HepG2 (cell line): Measurements from ENCODE around the gene SMAD3. TPM values are rescaled to one million over a fixed set of nuclear protein-coding genes. Genes with fewer than 3 reads are reported as not detected.

Source experiments
- BHLHE40 ChIP-seq: IDR thresholded peaks from 2 replicates; pipeline ENCODE4 v1.6.1; 2011; ENCODE audit warnings: low read length, improper control_type of control experiment
- BRD4 ChIP-seq: sonication (generic); formaldehyde crosslinking; IDR thresholded peaks from 2 replicates; pipeline ENCODE4 v1.4.0; 2020; ENCODE audit warnings: missing genetic modification reagents
- CAMTA2 ChIP-seq: sonication (generic); formaldehyde crosslinking; IDR thresholded peaks from 2 replicates; pipeline ENCODE4 v1.4.0; 2020; ENCODE audit warnings: mild to moderate bottlenecking, missing genetic modification reagents, borderline replicate concordance
- CEBPG ChIP-seq: IDR thresholded peaks from 2 replicates; pipeline ENCODE4 v1.6.1; 2016
- ETV5 ChIP-seq: IDR thresholded peaks from 2 replicates; pipeline ENCODE4 v1.6.1; 2018; ENCODE audit warnings: missing biosample characterization, missing genetic modification reagents, inconsistent platforms, borderline replicate concordance
- HNRNPUL1 ChIP-seq: fragments of 200-400 bp; formaldehyde crosslinking; IDR thresholded peaks from 2 replicates; pipeline ENCODE4 v1.6.1; 2017; ENCODE audit warnings: low read depth, mild to moderate bottlenecking, low read length, moderate library complexity
- IRX3 ChIP-seq: sonication (generic); formaldehyde crosslinking; IDR thresholded peaks from 2 replicates; pipeline ENCODE4 v1.8.1; 2023; ENCODE audit warnings: mild to moderate bottlenecking, low read depth, missing genetic modification reagents, borderline replicate concordance
- JARID2 ChIP-seq: sonication (generic); formaldehyde crosslinking; IDR thresholded peaks from 2 replicates; pipeline ENCODE4 v1.8.1; 2023; ENCODE audit warnings: missing genetic modification reagents, inconsistent platforms; ENCODE audit not compliant: insufficient replicate concordance
- NFE2L1 ChIP-seq: sonication (generic); formaldehyde crosslinking; IDR thresholded peaks from 2 replicates; pipeline ENCODE4 v1.4.0; 2020; ENCODE audit warnings: missing genetic modification reagents, mild to moderate bottlenecking, borderline replicate concordance
- NR1H2 ChIP-seq: sonication (generic); formaldehyde crosslinking; IDR thresholded peaks from 2 replicates; pipeline ENCODE4 v1.8.1; 2022; ENCODE audit warnings: low read depth, missing genetic modification reagents, borderline replicate concordance
- NR3C1 ChIP-seq: sonication (generic); formaldehyde crosslinking; IDR thresholded peaks from 2 replicates; pipeline ENCODE4 v1.4.0; 2020; ENCODE audit warnings: missing genetic modification reagents
- RXRA ChIP-seq: sonication (generic); formaldehyde crosslinking; IDR thresholded peaks from 2 replicates; pipeline ENCODE4 v1.5.1; 2020; ENCODE audit warnings: missing genetic modification reagents
- SKI ChIP-seq: fragments of 450-650 bp; IDR thresholded peaks from one replicate; pipeline ENCODE4 v1.6.1; 2018; ENCODE audit warnings: mild to moderate bottlenecking; ENCODE audit not compliant: partially characterized antibody
- U2AF2 ChIP-seq: fragments of 200-400 bp; formaldehyde crosslinking; IDR thresholded peaks from 2 replicates; pipeline ENCODE4 v1.6.1; 2017; ENCODE audit warnings: low read depth, mild to moderate bottlenecking, low read length
- ZFX ChIP-seq: sonication (generic); formaldehyde crosslinking; IDR thresholded peaks from 2 replicates; pipeline ENCODE4 v1.4.0; 2020; ENCODE audit warnings: mild to moderate bottlenecking, low read depth, missing genetic modification reagents, moderate library complexity
- ZIK1 ChIP-seq: sonication (generic); formaldehyde crosslinking; IDR thresholded peaks from 2 replicates; pipeline ENCODE4 v1.5.0; 2020; ENCODE audit warnings: mild to moderate bottlenecking, low read depth, missing genetic modification reagents, borderline replicate concordance
- ZNF136 ChIP-seq: sonication (generic); formaldehyde crosslinking; IDR thresholded peaks from 2 replicates; pipeline ENCODE4 v1.8.1; 2022; ENCODE audit warnings: low read depth, mild to moderate bottlenecking, moderate library complexity, missing genetic modification reagents
- ZNF230 ChIP-seq: sonication (generic); formaldehyde crosslinking; IDR thresholded peaks from 2 replicates; pipeline ENCODE4 v1.4.0; 2020; ENCODE audit warnings: mild to moderate bottlenecking, missing genetic modification reagents
- ZNF382 ChIP-seq: sonication (generic); formaldehyde crosslinking; IDR thresholded peaks from 2 replicates; pipeline ENCODE4 v1.5.0; 2020; ENCODE audit warnings: missing genetic modification reagents, mild to moderate bottlenecking, borderline replicate concordance
- ZNF670 ChIP-seq: sonication (generic); formaldehyde crosslinking; IDR thresholded peaks from 2 replicates; pipeline ENCODE4 v1.8.0; 2022; ENCODE audit warnings: mild to moderate bottlenecking, missing genetic modification reagents, borderline replicate concordance
- ZNF816 ChIP-seq: sonication (generic); formaldehyde crosslinking; IDR thresholded peaks from 2 replicates; pipeline ENCODE4 v1.8.0; 2022; ENCODE audit warnings: missing genetic modification reagents, mild to moderate bottlenecking, borderline replicate concordance
- polyA plus RNA-seq, 8 experiments: library from polyadenylated mRNA; depleted of rRNA in 3 of 8; stranded (reverse) in 7 of 8; unstranded in 1 of 8; fragments of >200 nt; fragmentation: Illumina TruSeq in 4 of 8; extraction: Trizol in 4 of 8; gene quantifications; 2 replicates each; pipeline versions ENCODE4 v1.2.1 to v1.2.3, GENCODE V29; 2011 to 2016; ENCODE audit warnings: low read depth in 4 of 8, missing spikeins in 1 of 8, mixed read lengths in 1 of 8; ENCODE audit not compliant: insufficient read depth in 1 of 8
- total RNA-seq, 5 experiments: library from RNA; depleted of rRNA; stranded (reverse); fragments of >200 nt; fragmentation: Illumina TruSeq; extraction: Trizol; gene quantifications; 2 replicates each; pipeline ENCODE4 v1.2.3, GENCODE V29; 2016; ENCODE audit warnings: low read depth in 1 of 5
- TF ChIP-seq, protein P1 (sequence below): sonication (generic); formaldehyde crosslinking; IDR thresholded peaks from 2 replicates; pipeline ENCODE4 v1.4.0; 2020; ENCODE audit warnings: mild to moderate bottlenecking, missing genetic modification reagents
- TF ChIP-seq, protein P2 (sequence below): IDR thresholded peaks from 2 replicates; pipeline ENCODE4 v1.6.1; 2016
- TF ChIP-seq, protein P3 (sequence below): sonication (generic); formaldehyde crosslinking; conservative IDR thresholded peaks from 2 replicates; pipeline ENCODE4 v1.4.0; 2020; ENCODE audit warnings: missing genetic modification reagents
- TF ChIP-seq, protein P4 (sequence below): fragments of 450-650 bp; IDR thresholded peaks from 2 replicates; pipeline ENCODE4 v1.6.1; 2017; ENCODE audit warnings: mild to moderate bottlenecking

The SMAD3 gene
- total and polyA plus RNA-seq, 2 of the 13 experiments (the other 11 are each of a cell fraction or from before 2014, with no cell fraction given) = 8.6 to 56.3 TPM

DNA sequence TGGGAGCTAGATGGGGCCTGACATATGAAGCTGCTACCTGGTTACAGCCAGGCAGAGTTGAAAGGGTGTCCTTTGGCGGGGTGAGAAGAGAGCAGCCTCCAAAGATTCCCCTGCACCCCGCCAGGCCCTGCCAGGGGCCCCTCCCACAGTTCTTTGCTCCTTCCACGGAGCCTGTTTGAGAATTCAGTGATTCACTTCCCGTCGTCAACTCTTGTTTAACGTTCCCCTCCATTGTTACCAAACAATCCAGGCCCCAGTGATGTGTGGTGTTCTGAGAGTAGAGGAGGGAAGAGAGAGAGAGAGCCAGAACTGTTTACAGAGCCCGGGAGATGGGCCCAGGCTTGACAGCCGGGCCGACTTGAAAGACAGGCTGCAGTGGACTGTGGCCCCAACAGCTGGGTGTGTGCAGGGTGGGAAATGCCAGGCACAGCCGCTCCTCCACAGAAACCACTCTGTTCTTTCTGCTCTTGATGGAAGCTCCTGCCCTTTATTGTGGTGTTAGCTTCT, 81.5 kb downstream of the SMAD3 start (continued):
- TF ChIP-seq, protein P1, sequence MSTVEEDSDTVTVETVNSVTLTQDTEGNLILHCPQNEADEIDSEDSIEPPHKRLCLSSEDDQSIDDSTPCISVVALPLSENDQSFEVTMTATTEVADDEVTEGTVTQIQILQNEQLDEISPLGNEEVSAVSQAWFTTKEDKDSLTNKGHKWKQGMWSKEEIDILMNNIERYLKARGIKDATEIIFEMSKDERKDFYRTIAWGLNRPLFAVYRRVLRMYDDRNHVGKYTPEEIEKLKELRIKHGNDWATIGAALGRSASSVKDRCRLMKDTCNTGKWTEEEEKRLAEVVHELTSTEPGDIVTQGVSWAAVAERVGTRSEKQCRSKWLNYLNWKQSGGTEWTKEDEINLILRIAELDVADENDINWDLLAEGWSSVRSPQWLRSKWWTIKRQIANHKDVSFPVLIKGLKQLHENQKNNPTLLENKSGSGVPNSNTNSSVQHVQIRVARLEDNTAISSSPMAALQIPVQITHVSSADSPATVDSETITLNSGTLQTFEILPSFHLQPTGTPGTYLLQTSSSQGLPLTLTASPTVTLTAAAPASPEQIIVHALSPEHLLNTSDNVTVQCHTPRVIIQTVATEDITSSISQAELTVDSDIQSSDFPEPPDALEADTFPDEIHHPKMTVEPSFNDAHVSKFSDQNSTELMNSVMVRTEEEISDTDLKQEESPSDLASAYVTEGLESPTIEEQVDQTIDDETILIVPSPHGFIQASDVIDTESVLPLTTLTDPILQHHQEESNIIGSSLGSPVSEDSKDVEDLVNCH (CRISPR knock-in tag) = no peak
- TF ChIP-seq U2AF2 (no peak), HNRNPUL1 (no peak), NFE2L1 (CRISPR knock-in tag) (no peak), NR1H2 (CRISPR knock-in tag) (no peak), ZFX (CRISPR knock-in tag) (peak; percentile 69), NR3C1 (no peak), ZNF816 (peak; percentile 59; the same call in 1 of the 2 replicates), IRX3 (CRISPR knock-in tag) (no peak), ZIK1 (CRISPR knock-in tag) (no peak), RXRA (peak; percentile 66; the same call in 1 of the 2 replicates), ETV5 (CRISPR knock-in tag) (peak; percentile 91), CAMTA2 (CRISPR knock-in tag) (no peak), BHLHE40 (peak; percentile 11; the same call in 1 of the 2 replicates), ZNF230 (CRISPR knock-in tag) (no peak), ZNF670 (peak; percentile 72; the same call in 1 of the 2 replicates), JARID2 (CRISPR knock-in tag) (no peak), SKI (peak; percentile 92), ZNF136 (CRISPR knock-in tag) (no peak), CEBPG (CRISPR knock-in tag) (peak; percentile 70), BRD4 (CRISPR knock-in tag) (no peak), ZNF382 (no peak)
- TF ChIP-seq, protein P2, sequence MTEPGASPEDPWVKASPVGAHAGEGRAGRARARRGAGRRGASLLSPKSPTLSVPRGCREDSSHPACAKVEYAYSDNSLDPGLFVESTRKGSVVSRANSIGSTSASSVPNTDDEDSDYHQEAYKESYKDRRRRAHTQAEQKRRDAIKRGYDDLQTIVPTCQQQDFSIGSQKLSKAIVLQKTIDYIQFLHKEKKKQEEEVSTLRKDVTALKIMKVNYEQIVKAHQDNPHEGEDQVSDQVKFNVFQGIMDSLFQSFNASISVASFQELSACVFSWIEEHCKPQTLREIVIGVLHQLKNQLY (CRISPR knock-in tag) = peak; percentile 44; the same call in 1 of the 2 replicates
- TF ChIP-seq, protein P3, sequence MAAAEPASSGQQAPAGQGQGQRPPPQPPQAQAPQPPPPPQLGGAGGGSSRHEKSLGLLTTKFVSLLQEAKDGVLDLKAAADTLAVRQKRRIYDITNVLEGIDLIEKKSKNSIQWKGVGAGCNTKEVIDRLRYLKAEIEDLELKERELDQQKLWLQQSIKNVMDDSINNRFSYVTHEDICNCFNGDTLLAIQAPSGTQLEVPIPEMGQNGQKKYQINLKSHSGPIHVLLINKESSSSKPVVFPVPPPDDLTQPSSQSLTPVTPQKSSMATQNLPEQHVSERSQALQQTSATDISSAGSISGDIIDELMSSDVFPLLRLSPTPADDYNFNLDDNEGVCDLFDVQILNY (CRISPR knock-in tag) = no peak
- TF ChIP-seq, protein P4, sequence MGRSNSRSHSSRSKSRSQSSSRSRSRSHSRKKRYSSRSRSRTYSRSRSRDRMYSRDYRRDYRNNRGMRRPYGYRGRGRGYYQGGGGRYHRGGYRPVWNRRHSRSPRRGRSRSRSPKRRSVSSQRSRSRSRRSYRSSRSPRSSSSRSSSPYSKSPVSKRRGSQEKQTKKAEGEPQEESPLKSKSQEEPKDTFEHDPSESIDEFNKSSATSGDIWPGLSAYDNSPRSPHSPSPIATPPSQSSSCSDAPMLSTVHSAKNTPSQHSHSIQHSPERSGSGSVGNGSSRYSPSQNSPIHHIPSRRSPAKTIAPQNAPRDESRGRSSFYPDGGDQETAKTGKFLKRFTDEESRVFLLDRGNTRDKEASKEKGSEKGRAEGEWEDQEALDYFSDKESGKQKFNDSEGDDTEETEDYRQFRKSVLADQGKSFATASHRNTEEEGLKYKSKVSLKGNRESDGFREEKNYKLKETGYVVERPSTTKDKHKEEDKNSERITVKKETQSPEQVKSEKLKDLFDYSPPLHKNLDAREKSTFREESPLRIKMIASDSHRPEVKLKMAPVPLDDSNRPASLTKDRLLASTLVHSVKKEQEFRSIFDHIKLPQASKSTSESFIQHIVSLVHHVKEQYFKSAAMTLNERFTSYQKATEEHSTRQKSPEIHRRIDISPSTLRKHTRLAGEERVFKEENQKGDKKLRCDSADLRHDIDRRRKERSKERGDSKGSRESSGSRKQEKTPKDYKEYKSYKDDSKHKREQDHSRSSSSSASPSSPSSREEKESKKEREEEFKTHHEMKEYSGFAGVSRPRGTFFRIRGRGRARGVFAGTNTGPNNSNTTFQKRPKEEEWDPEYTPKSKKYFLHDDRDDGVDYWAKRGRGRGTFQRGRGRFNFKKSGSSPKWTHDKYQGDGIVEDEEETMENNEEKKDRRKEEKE = no peak
